ENCODE measurements around the gene SHH. TPM values are rescaled to one million over a fixed set of nuclear protein-coding genes. Genes with fewer than 3 reads are reported as not detected.

The SHH gene
- total RNA-seq, 1 experiment from 2014 or later, result 4.7 TPM

- POLR2A ChIA-PET, result no interaction called here
- no peak for DNase-seq
- H3K36me3 Mint-ChIP-seq (ENCODE audit: insufficient read depth, unreplicated experiment), result peaks cover 12% of the 10 kb centered on the region
- H3K36me3 ChIP-seq (ENCODE audit: control insufficient read depth, insufficient read depth, low read length), result no peaks in the 10 kb centered on the region
- CTCF ChIA-PET, result no interaction called here
- TF ChIP-seq CTCF (IDR thresholded peaks at IDR 0.05; ENCODE audit: insufficient read depth in 1 of 2, low read depth in 1 of 2, low read length in 1 of 2, severe bottlenecking in 1 of 2, unreplicated experiment in 1 of 2), result no peak
- peaks cover 19% of the 10 kb centered on the region for H3K27me3 Mint-ChIP-seq (ENCODE audit: insufficient read depth, unreplicated experiment)
- H3K9me3 ChIP-seq, result no peaks in the 10 kb centered on the region
- peak overlapping the region; percentile 79 for H3K4me3 Mint-ChIP-seq (ENCODE audit: unreplicated experiment)
- H3K9me3 Mint-ChIP-seq (ENCODE audit: unreplicated experiment), result no peaks in the 10 kb centered on the region
- H3K27me3 ChIP-seq (replicated peaks; ENCODE audit: control insufficient read depth, insufficient read depth, low read length), result peaks cover 4% of the 10 kb centered on the region
- peak overlapping the region; percentile 48 for H3K4me3 ChIP-seq (ENCODE audit: low read depth, low read length)
- H3K4me1 ChIP-seq, result peaks cover 36% of the 10 kb centered on the region
- H3K27ac Mint-ChIP-seq (ENCODE audit: unreplicated experiment), result no peak overlapping the region
- intact Hi-C loops (cut with micrococcal nuclease; ENCODE audit: unreplicated experiment), result loop anchor here (5.0 to 10.0 kb wide), 3 partner anchors 346 to 956 kb away; no protein-coding TSS in a partner anchor
- peaks cover 21% of the 10 kb centered on the region for H3K4me1 Mint-ChIP-seq (ENCODE audit: low read depth, unreplicated experiment)
- no TSS peak for BruUV-seq (replicated peaks)
These were observed 1.3 kb downstream of the SHH start for GRCh38 chr7:155810770-155811559.

DNA sequence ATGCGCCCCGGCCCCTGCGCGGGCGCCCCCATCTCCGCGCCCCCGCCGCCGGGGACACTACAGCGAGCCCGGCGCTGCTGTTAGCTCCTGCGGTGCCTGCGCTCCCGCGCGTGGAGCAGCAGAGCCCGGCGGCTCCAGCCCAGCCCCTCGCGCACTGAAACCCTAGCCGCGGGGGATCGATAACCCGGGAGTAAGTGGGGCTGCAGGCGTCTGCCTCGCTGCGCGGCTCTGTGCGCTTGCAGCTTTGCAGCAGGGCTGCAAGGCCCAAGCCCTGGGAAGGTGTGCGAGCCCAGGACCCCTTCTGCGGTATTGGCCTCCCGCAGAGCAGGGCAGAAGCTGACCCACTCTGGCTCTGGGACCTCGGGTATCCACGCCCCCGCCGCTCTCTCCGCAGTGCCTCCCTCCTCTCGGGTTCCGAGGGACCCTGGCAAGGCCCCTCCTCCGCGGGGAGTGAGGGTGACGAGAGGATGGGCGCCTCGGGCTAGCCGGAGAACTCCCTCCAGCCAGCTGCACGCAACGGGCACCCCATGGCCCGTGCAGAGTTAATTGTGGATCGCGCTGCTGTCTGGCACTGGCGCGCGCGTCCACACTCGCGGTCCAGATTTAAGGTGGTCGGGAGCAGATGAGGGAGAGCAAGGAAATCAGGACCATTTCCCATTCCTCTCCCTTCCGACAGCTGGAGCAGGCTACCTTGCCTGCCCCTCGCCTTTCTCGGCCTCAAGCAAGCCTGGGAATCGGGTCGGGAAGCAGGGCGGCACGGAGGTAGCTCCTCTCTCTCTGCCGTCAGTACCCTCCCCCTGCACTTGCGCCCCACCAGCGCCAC lies 2.1 kb downstream of the SHH start:
- CTCF ChIA-PET, result no interaction called here
- no peaks in the 10 kb centered on the region for H3K9me3 Mint-ChIP-seq (ENCODE audit: unreplicated experiment)
- H3K27me3 Mint-ChIP-seq (ENCODE audit: insufficient read depth, unreplicated experiment), result peaks cover 19% of the 10 kb centered on the region
- BruUV-seq (replicated peaks), result no TSS peak
- Histone ChIP-seq H3K27me3 (replicated peaks; ENCODE audit: control insufficient read depth, insufficient read depth, low read length) (peaks cover 4% of the 10 kb centered on the region), H3K4me3 (ENCODE audit: low read depth, low read length) (peak overlapping the region; percentile 48), H3K36me3 (ENCODE audit: control insufficient read depth, insufficient read depth, low read length) (no peaks in the 10 kb centered on the region), H3K9me3 (no peaks in the 10 kb centered on the region), H3K4me1 (peaks cover 36% of the 10 kb centered on the region)
- H3K4me3 Mint-ChIP-seq (ENCODE audit: unreplicated experiment), result peak overlapping the region; percentile 79
- intact Hi-C loops (cut with micrococcal nuclease; ENCODE audit: unreplicated experiment), result loop anchor here (5.0 to 10.0 kb wide), 3 partner anchors 347 to 957 kb away; no protein-coding TSS in a partner anchor
- peaks cover 12% of the 10 kb centered on the region for H3K36me3 Mint-ChIP-seq (ENCODE audit: insufficient read depth, unreplicated experiment)
- TF ChIP-seq CTCF (IDR thresholded peaks at IDR 0.05; ENCODE audit: insufficient read depth in 1 of 2, low read depth in 1 of 2, low read length in 1 of 2, severe bottlenecking in 1 of 2, unreplicated experiment in 1 of 2), result no peak
- POLR2A ChIA-PET, result no interaction called here
- peaks cover 13% of the 10 kb centered on the region for H3K4me1 Mint-ChIP-seq (ENCODE audit: low read depth, unreplicated experiment)
- DNase-seq, result no peak
- no peak overlapping the region for H3K27ac Mint-ChIP-seq (ENCODE audit: unreplicated experiment)

DNA sequence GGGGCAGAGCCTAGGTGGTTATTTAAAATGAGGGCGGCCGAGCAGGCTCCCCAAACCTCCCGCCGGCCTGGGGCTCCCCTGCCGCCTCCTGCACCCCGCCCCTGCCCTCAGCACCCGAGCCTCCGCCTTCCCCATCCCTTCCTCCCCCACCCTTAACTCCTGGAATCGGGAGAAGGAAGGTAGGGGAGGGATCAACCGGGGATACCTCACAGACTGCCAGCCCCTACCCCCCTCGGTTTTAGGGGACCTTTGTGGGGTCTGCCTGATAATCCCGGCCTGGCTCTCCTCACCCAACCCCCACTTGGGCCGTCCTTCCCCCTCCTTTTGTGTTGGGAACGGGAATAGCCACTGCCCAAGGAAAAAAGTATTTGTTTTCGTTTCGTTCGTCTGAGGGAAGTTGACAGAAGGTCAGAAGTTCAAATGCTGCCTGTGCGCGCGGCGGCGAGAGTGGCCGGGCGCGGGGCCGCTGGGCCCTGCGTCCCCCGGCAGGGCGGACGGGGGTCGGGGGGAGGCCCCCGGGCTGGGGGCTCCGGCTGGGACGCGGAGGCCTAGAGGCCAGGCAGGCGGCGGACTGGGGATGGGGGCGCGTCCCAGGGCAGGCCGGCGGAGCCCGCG lies 2.8 kb downstream of the SHH start:
- peak overlapping the region; percentile 48 for H3K4me3 ChIP-seq (ENCODE audit: low read depth, low read length)
- POLR2A ChIA-PET, result no interaction called here
- H3K9me3 ChIP-seq, result no peaks in the 10 kb centered on the region
- peaks cover 4% of the 10 kb centered on the region for H3K27me3 ChIP-seq (replicated peaks; ENCODE audit: control insufficient read depth, insufficient read depth, low read length)
- Mint-ChIP-seq H3K27ac (ENCODE audit: unreplicated experiment) (peak overlapping the region; percentile 61), H3K36me3 (ENCODE audit: insufficient read depth, unreplicated experiment) (peaks cover 12% of the 10 kb centered on the region), H3K4me1 (ENCODE audit: low read depth, unreplicated experiment) (peaks cover 13% of the 10 kb centered on the region), H3K4me3 (ENCODE audit: unreplicated experiment) (peak overlapping the region; percentile 79), H3K27me3 (ENCODE audit: insufficient read depth, unreplicated experiment) (peaks cover 19% of the 10 kb centered on the region), H3K9me3 (ENCODE audit: unreplicated experiment) (no peaks in the 10 kb centered on the region)
- DNase-seq, result no peak
- no peaks in the 10 kb centered on the region for H3K36me3 ChIP-seq (ENCODE audit: control insufficient read depth, insufficient read depth, low read length)
- no TSS peak for BruUV-seq (replicated peaks)
- peaks cover 42% of the 10 kb centered on the region for H3K4me1 ChIP-seq
- CTCF ChIA-PET, result no interaction called here
- intact Hi-C loops (cut with micrococcal nuclease; ENCODE audit: unreplicated experiment), result no loop called here
- no peak for TF ChIP-seq CTCF (IDR thresholded peaks at IDR 0.05; ENCODE audit: insufficient read depth in 1 of 2, low read depth in 1 of 2, low read length in 1 of 2, severe bottlenecking in 1 of 2, unreplicated experiment in 1 of 2)
